Transverse colon (tissue), 4 donors: ENCODE results near the gene KCNQ1OT1.

ENCODE experiments used
- POLR2AphosphoS5 ChIP-seq, 3 donors: sonication (generic); formaldehyde crosslinking; IDR thresholded peaks; one replicate each; pipeline ENCODE4 v1.6.1; 2016; ENCODE audit warnings: antibody characterized with exemption in 3 of 3
- TF ChIP-seq, protein P1 (sequence below), 5 experiments: fragments of 200-600 bp in 3 of 5; fragments of 450-650 bp in 2 of 5; sonication (generic) in 3 of 5; IDR thresholded peaks; 1 replicate in 2 of 5; 2 replicates in 3 of 5; pipeline ENCODE4 v1.5.1; 2016 to 2017; ENCODE audit warnings: antibody characterized with exemption in 5 of 5, inconsistent platforms in 3 of 5, mild to moderate bottlenecking in 2 of 5, moderate library complexity in 1 of 5

DNA sequence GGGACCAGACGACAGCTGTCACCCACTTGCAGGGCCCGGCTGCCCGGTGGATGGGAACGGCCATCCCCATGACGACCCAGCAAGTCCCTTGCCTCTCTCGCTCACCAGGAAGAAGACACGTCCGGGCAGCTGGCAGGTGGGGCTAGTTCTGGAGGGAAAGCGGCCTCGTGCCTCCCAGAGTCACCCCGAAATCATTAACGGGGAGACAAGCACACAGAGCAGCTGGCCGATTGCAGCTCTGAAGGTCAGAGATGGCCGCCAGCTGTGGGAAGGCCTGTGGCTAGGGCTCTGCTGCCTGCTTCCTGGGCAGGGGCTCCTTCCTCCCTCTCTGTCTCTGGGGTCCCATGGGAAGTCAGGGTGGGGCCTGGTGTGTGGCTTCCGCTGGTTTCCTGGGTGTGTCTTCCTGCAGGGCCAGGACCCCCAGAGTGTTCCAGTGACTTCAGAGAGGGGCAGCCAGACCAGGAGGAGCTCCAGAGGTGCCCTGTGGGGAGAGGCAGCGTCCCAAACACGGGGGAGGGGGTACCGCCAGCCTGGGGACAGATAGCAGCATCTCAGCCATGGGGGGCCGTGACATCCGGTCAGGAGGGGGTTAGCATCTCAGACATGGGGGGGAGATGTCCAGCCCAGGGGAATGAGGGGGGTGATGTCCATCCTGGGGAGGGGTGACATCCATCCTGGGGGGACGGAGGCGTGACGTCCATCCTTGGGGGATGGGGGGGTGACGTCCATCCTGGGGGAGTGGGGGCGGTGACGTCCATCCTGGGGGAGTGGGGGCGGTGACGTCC lies 140.1 kb downstream of the KCNQ1OT1 start:
- TF ChIP-seq POLR2AphosphoS5 (IDR thresholded peaks at IDR 0.05): no peak
- TF ChIP-seq, protein P1, sequence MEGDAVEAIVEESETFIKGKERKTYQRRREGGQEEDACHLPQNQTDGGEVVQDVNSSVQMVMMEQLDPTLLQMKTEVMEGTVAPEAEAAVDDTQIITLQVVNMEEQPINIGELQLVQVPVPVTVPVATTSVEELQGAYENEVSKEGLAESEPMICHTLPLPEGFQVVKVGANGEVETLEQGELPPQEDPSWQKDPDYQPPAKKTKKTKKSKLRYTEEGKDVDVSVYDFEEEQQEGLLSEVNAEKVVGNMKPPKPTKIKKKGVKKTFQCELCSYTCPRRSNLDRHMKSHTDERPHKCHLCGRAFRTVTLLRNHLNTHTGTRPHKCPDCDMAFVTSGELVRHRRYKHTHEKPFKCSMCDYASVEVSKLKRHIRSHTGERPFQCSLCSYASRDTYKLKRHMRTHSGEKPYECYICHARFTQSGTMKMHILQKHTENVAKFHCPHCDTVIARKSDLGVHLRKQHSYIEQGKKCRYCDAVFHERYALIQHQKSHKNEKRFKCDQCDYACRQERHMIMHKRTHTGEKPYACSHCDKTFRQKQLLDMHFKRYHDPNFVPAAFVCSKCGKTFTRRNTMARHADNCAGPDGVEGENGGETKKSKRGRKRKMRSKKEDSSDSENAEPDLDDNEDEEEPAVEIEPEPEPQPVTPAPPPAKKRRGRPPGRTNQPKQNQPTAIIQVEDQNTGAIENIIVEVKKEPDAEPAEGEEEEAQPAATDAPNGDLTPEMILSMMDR (IDR thresholded peaks at IDR 0.05): no peak
